VCaP (cell line): ENCODE results near the gene OOSP2.
"Not testable (repeated sequence)": the region's sequence is repeated elsewhere in the genome, so short reads cannot be mapped to it uniquely, and the experiment has no call there.

Experiments used
- H3K27ac ChIP-seq: fragments of 450-650 bp; 2 replicates; pipeline ENCODE4 v1.5.1; 2017
- CTCF ChIP-seq: fragments of 450-650 bp; conservative IDR thresholded peaks from 2 replicates; pipeline ENCODE4 v1.5.1; 2017; ENCODE audit warnings: mild to moderate bottlenecking, moderate library complexity

Gene OOSP2

GRCh38 chr11:60018058-60018457 is 22.2 kb upstream of the OOSP2 start:
- H3K27ac ChIP-seq = no peak overlapping the region
- TF ChIP-seq CTCF = no peak

DNA sequence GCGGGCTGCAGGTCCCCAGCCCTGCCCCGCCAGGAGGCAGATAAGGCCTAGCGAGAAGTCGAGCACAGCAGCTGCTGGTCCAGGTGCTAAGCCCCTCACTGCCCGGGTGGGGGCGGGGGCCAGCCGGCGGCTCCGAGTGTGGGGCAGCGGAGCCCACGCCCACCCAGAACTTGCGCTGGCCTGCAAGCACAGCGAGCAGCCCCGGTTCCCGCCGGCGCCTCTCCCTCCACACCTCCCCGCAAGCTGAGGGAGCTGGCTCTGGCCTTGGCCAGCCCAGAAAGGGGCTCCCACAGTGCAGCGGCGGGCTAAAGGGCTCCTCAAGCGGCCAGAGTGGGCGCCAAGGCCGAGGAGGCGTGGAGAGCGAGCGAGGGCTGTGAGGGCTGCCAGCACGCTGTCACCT is 19.8 kb upstream of the OOSP2 start:
- not testable (repeated sequence) for H3K27ac ChIP-seq

DNA sequence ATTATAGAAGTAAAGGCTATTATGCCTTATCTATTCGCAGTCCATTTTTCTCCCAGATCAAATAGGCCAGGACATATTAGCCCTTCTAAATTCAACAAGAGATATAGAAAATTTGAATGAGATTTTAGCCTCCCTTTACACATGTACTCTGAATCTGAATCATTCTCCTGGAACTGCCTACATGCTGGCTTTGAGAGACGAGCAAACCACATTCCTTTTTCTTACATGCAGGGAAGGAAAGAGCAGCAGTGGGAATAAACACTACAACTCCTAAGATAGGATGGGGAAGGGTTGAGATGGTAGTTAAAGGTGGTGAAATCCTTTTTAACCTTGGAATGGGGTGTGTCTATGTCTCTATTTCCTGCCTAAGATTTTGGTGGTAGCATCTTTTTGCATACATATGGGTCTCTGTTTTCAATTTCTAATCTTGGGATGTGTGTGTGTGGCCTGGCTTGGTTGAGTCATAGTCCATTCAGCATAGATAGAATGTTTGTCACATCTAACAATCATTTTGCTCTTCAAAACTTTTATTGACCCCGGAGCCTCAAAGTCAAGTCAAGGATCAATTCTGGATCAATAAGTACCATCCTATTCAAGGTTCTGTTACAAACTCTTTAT is 11.1 kb upstream of the OOSP2 start:
- no peak for TF ChIP-seq CTCF
- no peak overlapping the region for H3K27ac ChIP-seq

DNA sequence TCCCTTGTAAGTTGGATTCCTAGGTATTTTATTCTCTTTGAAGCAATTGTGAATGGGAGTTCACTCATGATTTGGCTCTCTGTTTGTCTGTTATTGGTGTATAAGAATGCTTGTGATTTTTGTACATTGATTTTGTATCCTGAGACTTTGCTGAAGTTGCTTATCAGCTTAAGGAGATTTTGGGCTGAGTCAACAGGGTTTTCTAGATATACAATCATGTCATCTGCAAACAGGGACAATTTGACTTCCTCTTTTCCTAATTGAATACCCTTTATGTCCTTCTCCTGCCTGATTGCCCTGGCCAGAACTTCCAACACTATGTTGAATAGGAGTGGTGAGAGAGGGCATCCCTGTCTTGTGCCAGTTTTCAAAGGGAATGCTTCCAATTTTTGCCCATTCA is 10.2 kb downstream of the OOSP2 start:
- not testable (repeated sequence) for H3K27ac ChIP-seq

- H3K27ac ChIP-seq = not testable (repeated sequence)
Measured at GRCh38 chr11:60050839-60051238, 10.6 kb downstream of the OOSP2 start.

GRCh38 chr11:60056349-60056969 is 16.2 kb downstream of the OOSP2 start, which contains the start of gene MS4A3:
TSS of gene MS4A3 (plus strand) at chr11:60056665. CDS start at chr11:60061161, 4,496 bp downstream.
- no peak within 1 kb of the TSS for H3K27ac ChIP-seq
- TF ChIP-seq CTCF = no peak

DNA sequence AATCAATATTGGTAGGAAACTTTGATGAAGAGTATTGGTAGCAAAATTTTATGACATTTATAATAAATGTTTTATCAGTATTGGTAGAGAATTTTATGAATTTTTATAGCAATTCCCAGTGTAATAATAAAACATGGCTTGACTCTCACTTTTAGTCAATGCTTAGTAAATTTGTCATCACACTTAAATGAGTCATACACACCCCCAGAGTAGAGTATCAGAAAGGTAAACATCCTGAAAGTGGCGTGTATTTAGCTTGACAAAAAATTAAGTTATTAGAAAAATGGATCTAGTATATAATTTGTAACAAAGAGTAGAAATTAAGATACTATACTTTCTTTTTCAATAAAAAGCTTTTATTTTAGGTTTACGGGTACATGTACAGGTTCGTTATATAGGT is 18.8 kb downstream of the OOSP2 start:
- no peak for TF ChIP-seq CTCF
- no peak overlapping the region for H3K27ac ChIP-seq

- no peak overlapping the region for H3K27ac ChIP-seq
- TF ChIP-seq CTCF = no peak
Measured at GRCh38 chr11:60059521-60060240, 19.5 kb downstream of the OOSP2 start.

GRCh38 chr11:60064111-60064510 is 23.9 kb downstream of the OOSP2 start:
- H3K27ac ChIP-seq = no peak overlapping the region
- no peak for TF ChIP-seq CTCF
